Naive thymus-derived CD8-positive, alpha-beta T cell (primary cell): ENCODE data around the gene TAS1R1. TPM values are rescaled to one million over a fixed set of nuclear protein-coding genes. Genes with fewer than 3 reads are reported as not detected.
A peak's percentile ranks its signal among the peaks of the same experiment; 100 is the strongest.

Experiments
- ATAC-seq, 2 donors: fragments of 150-1000 bp; cut with Tn5 transposase in 1 of 2; sonication (Bioruptor Pico), chemical (Tn5 transposase) in 1 of 2; 1 replicate in 1 of 2; 2 replicates in 1 of 2; pipeline ENCODE4 v1.10.0; 2021; ENCODE audit warnings: mild to moderate bottlenecking in 2 of 2, moderate library complexity in 2 of 2
- POLR2A ChIA-PET: fragments of 350-600 bp; sonication (Branson Sonifier 250); formaldehyde crosslinking; loops from one replicate; lab custom pipeline; 2021; ENCODE audit warnings: antibody characterized with exemption; lab: Charles Lee
- DNase-seq, 10 donors: peaks; one replicate each; pipeline versions ENCODE4 v3.0.0 to v3.0.0-alpha.2; 2020 to 2022
- H3K27ac Mint-ChIP-seq, 10 donors: one replicate each; pipeline ENCODE4 v1.8.0; 2020 to 2022; ENCODE audit warnings: mild to moderate bottlenecking in 10 of 10, mixed read lengths in 10 of 10, moderate library complexity in 4 of 10, inconsistent platforms in 1 of 10
- H3K27me3 Mint-ChIP-seq, 5 donors: one replicate each; pipeline ENCODE4 v1.8.0; 2021 to 2022; ENCODE audit warnings: mixed read lengths in 5 of 5
- H3K36me3 Mint-ChIP-seq, 3 donors: one replicate each; pipeline ENCODE4 v1.8.0; 2020 to 2022; ENCODE audit warnings: mixed read lengths in 3 of 3, mild to moderate bottlenecking in 2 of 3, inconsistent platforms in 1 of 3
- H3K4me1 Mint-ChIP-seq, 4 donors: one replicate each; pipeline ENCODE4 v1.8.0; 2021 to 2022; ENCODE audit warnings: mixed read lengths in 4 of 4
- H3K4me3 Mint-ChIP-seq, 10 donors: one replicate each; pipeline ENCODE4 v1.8.0; 2020 to 2022; ENCODE audit warnings: mild to moderate bottlenecking in 10 of 10, mixed read lengths in 10 of 10, moderate library complexity in 6 of 10, inconsistent platforms in 1 of 10
- H3K9me3 Mint-ChIP-seq, 9 donors: one replicate each; pipeline ENCODE4 v1.8.0; 2020 to 2022; ENCODE audit warnings: mixed read lengths in 9 of 9, mild to moderate bottlenecking in 3 of 9, inconsistent platforms in 1 of 9, moderate library complexity in 1 of 9
- polyA plus RNA-seq, 3 donors: library from polyadenylated mRNA; unstranded; fragments of 300-500 nt; fragmentation: Illumina TruSeq; gene quantifications; one replicate each; pipeline ENCODE4 v1.2.3, GENCODE V29; 2021
- total RNA-seq, 8 experiments: library from RNA in 2 of 8; stranded (reverse) in 2 of 8; gene quantifications; one replicate each; pipeline ENCODE4 v1.2.3 and lab custom pipeline; 2021 to 2026

Gene TAS1R1
- total and polyA plus RNA-seq, 5 experiments from 2014 or later = 0.06 TPM; not detected in 4

GRCh38 chr1:6511561-6512244, 43.4 kb upstream of the TAS1R1 start:
- Mint-ChIP-seq H3K4me3 (no peak overlapping the region), H3K36me3 (no peaks in the 10 kb centered on the region), H3K9me3 (no peaks in the 10 kb centered on the region), H3K27ac (peak overlapping the region in 1 of 10 donors; percentile 57), H3K4me1 (no peaks in the 10 kb centered on the region), H3K27me3 (peaks cover 0 to 4% (median 0%) of the 10 kb centered on the region in 5 donors)
- POLR2A ChIA-PET = no interaction called here
- ATAC-seq (no peak), DNase-seq (no peak)

GRCh38 chr1:6512245-6512907, 42.7 kb upstream of the TAS1R1 start:
- ATAC-seq (no peak), DNase-seq (peak in 1 of 10 donors; percentile 24)
- H3K27me3 Mint-ChIP-seq = no peaks in the 10 kb centered on the region
- peak overlapping the region in 2 of 10 donors; percentile 12 to 65 for H3K27ac Mint-ChIP-seq
- H3K36me3 Mint-ChIP-seq = no peaks in the 10 kb centered on the region
- POLR2A ChIA-PET = no interaction called here
- no peaks in the 10 kb centered on the region for H3K9me3 Mint-ChIP-seq
- no peaks in the 10 kb centered on the region for H3K4me1 Mint-ChIP-seq
- no peak overlapping the region for H3K4me3 Mint-ChIP-seq

GRCh38 chr1:6512908-6513280, 42.2 kb upstream of the TAS1R1 start:
- ATAC-seq (no peak), DNase-seq (no peak)
- no peaks in the 10 kb centered on the region for H3K36me3 Mint-ChIP-seq
- H3K27ac Mint-ChIP-seq = peak overlapping the region in 1 of 10 donors; percentile 12
- H3K27me3 Mint-ChIP-seq = no peaks in the 10 kb centered on the region
- no peaks in the 10 kb centered on the region for H3K9me3 Mint-ChIP-seq
- POLR2A ChIA-PET = no interaction called here
- H3K4me3 Mint-ChIP-seq = no peak overlapping the region
- no peaks in the 10 kb centered on the region for H3K4me1 Mint-ChIP-seq

- DNase-seq = no peak
- Mint-ChIP-seq H3K4me1 (no peaks in the 10 kb centered on the region), H3K4me3 (no peak overlapping the region), H3K27ac (no peak overlapping the region), H3K9me3 (no peaks in the 10 kb centered on the region), H3K36me3 (no peaks in the 10 kb centered on the region), H3K27me3 (no peaks in the 10 kb centered on the region)
- POLR2A ChIA-PET = no interaction called here
- no peak for ATAC-seq
These were observed 41.7 kb upstream of the TAS1R1 start for GRCh38 chr1:6513320-6513801.

GRCh38 chr1:6515771-6516170, 39.3 kb upstream of the TAS1R1 start:
- H3K4me3 Mint-ChIP-seq = no peak overlapping the region
- H3K27me3 Mint-ChIP-seq = no peaks in the 10 kb centered on the region
- no peaks in the 10 kb centered on the region for H3K36me3 Mint-ChIP-seq
- ATAC-seq = no peak
- DNase-seq = no peak
- peaks cover 0 to 5% (median 0%) of the 10 kb centered on the region in 4 donors for H3K4me1 Mint-ChIP-seq
- no peaks in the 10 kb centered on the region for H3K9me3 Mint-ChIP-seq
- H3K27ac Mint-ChIP-seq = no peak overlapping the region
- POLR2A ChIA-PET = no interaction called here

DNA sequence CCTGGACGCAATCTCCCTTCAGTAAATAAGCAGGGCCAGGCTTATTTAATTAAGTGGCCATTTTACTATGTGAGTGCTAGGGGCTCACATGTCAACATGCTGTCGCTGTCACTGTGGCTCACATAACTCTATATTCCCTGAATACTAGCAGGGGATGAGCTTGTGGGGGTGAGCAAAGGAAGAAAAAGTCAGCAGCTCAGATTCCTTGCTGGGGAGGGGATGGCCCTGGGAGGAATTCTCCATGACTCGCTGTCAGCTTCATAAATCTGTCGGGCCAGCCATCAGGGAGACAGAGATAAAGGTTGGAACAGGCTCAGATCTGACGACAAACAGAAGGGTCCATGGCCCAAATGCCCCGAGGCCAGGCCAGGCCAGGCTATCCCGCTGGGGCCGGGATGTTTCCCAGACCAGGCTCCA, 37.7 kb upstream of the TAS1R1 start:
- Mint-ChIP-seq H3K4me1 (peaks cover 0 to 5% (median 0%) of the 10 kb centered on the region in 4 donors), H3K27ac (peak overlapping the region in 1 of 10 donors; percentile 35), H3K9me3 (no peaks in the 10 kb centered on the region), H3K4me3 (no peak overlapping the region), H3K27me3 (no peaks in the 10 kb centered on the region), H3K36me3 (no peaks in the 10 kb centered on the region)
- POLR2A ChIA-PET = no interaction called here
- DNase-seq (no peak), ATAC-seq (no peak)

GRCh38 chr1:6519491-6519934, 35.6 kb upstream of the TAS1R1 start:
- DNase-seq (no peak), ATAC-seq (no peak)
- POLR2A ChIA-PET = no interaction called here
- peaks cover 0 to 7% (median 0%) of the 10 kb centered on the region in 4 donors for H3K4me1 Mint-ChIP-seq
- H3K36me3 Mint-ChIP-seq = peaks cover 0 to 10% (median 0%) of the 10 kb centered on the region in 3 donors
- H3K4me3 Mint-ChIP-seq = no peak overlapping the region
- peak overlapping the region in 2 of 10 donors; percentile 6 to 71 for H3K27ac Mint-ChIP-seq
- no peaks in the 10 kb centered on the region for H3K9me3 Mint-ChIP-seq
- H3K27me3 Mint-ChIP-seq = no peaks in the 10 kb centered on the region

GRCh38 chr1:6519935-6520671, 35.0 kb upstream of the TAS1R1 start:
- H3K4me3 Mint-ChIP-seq = no peak overlapping the region
- H3K9me3 Mint-ChIP-seq = no peaks in the 10 kb centered on the region
- peaks cover 0 to 14% (median 0%) of the 10 kb centered on the region in 3 donors for H3K36me3 Mint-ChIP-seq
- no peak for ATAC-seq
- POLR2A ChIA-PET = interaction anchor here (1.1 to 2.2 kb wide), 3 partner anchors 12 to 34 kb away, joined by 3 to 9 read pairs (median 3); partner anchors contain the start of genes NOL9 and TAS1R1
- no peak for DNase-seq
- peak overlapping the region in 7 of 10 donors; percentile 13 to 59 (median 33) for H3K27ac Mint-ChIP-seq
- H3K27me3 Mint-ChIP-seq = no peaks in the 10 kb centered on the region
- peaks cover 0 to 7% (median 0%) of the 10 kb centered on the region in 4 donors for H3K4me1 Mint-ChIP-seq

- DNase-seq (no peak), ATAC-seq (no peak)
- POLR2A ChIA-PET = interaction anchor here (1.1 to 2.2 kb wide), 2 partner anchors 26 to 33 kb away, joined by 3 to 9 read pairs; partner anchors contain the start of genes NOL9 and TAS1R1
- H3K4me1 Mint-ChIP-seq = peaks cover 0 to 7% (median 0%) of the 10 kb centered on the region in 4 donors
- H3K9me3 Mint-ChIP-seq = no peaks in the 10 kb centered on the region
- H3K36me3 Mint-ChIP-seq = peaks cover 0 to 27% (median 5%) of the 10 kb centered on the region in 3 donors
- H3K4me3 Mint-ChIP-seq = no peak overlapping the region
- peak overlapping the region in 5 of 10 donors; percentile 33 to 69 (median 62) for H3K27ac Mint-ChIP-seq
- H3K27me3 Mint-ChIP-seq = no peaks in the 10 kb centered on the region
These were observed 33.6 kb upstream of the TAS1R1 start for GRCh38 chr1:6521536-6521935.

- Mint-ChIP-seq H3K36me3 (peaks cover 0 to 47% (median 11%) of the 10 kb centered on the region in 3 donors), H3K9me3 (no peaks in the 10 kb centered on the region), H3K4me3 (no peak overlapping the region), H3K4me1 (peaks cover 0 to 7% (median 0%) of the 10 kb centered on the region in 4 donors), H3K27ac (peak overlapping the region in 6 of 10 donors; percentile 10 to 77 (median 49)), H3K27me3 (no peaks in the 10 kb centered on the region)
- POLR2A ChIA-PET = interaction anchor here (3.0 kb wide), 1 partner anchor 33 kb away, joined by 11 read pairs; no protein-coding TSS in a partner anchor
- no peak for ATAC-seq
- no peak for DNase-seq
These were observed 31.5 kb upstream of the TAS1R1 start for GRCh38 chr1:6523566-6523965.

GRCh38 chr1:6526316-6526715, 28.8 kb upstream of the TAS1R1 start:
- peak overlapping the region in 1 of 10 donors; percentile 50 for H3K27ac Mint-ChIP-seq
- DNase-seq (no peak), ATAC-seq (no peak)
- no peak overlapping the region for H3K4me3 Mint-ChIP-seq
- peaks cover 0 to 2% (median 0%) of the 10 kb centered on the region in 4 donors for H3K4me1 Mint-ChIP-seq
- H3K9me3 Mint-ChIP-seq = no peaks in the 10 kb centered on the region
- H3K36me3 Mint-ChIP-seq = peaks cover 0 to 69% (median 17%) of the 10 kb centered on the region in 3 donors
- POLR2A ChIA-PET = no interaction called here
- no peaks in the 10 kb centered on the region for H3K27me3 Mint-ChIP-seq

GRCh38 chr1:6528492-6528891, 26.6 kb upstream of the TAS1R1 start:
- POLR2A ChIA-PET = interaction anchor here (0.8 to 1.4 kb wide), 2 partner anchors 16 to 26 kb away, joined by 3 to 4 read pairs; partner anchors contain the start of gene NOL9
- H3K36me3 Mint-ChIP-seq = peaks cover 0 to 91% (median 31%) of the 10 kb centered on the region in 3 donors
- no peaks in the 10 kb centered on the region for H3K27me3 Mint-ChIP-seq
- H3K9me3 Mint-ChIP-seq = no peaks in the 10 kb centered on the region
- H3K4me3 Mint-ChIP-seq = no peak overlapping the region
- peak overlapping the region in 1 of 10 donors; percentile 75 for H3K27ac Mint-ChIP-seq
- DNase-seq (no peak), ATAC-seq (no peak)
- H3K4me1 Mint-ChIP-seq = peaks cover 0 to 2% (median 0%) of the 10 kb centered on the region in 4 donors
